B cell (primary cell): Measurements from ENCODE around the gene KRT9. TPM values are rescaled to one million over a fixed set of nuclear protein-coding genes. Genes with fewer than 3 reads are reported as not detected.

Source experiments
- ATAC-seq: fragments of 200-7000 bp; cut with Tn5 transposase; one replicate; pipeline ENCODE4 v1.10.0; 2021; ENCODE audit warnings: low read depth, mild to moderate bottlenecking, moderate number of reproducible peaks, moderate library complexity
- CTCF ChIA-PET: fragments of 350-600 bp; sonication (Branson Sonifier 250); formaldehyde crosslinking; loops from one replicate; lab custom pipeline; 2021; ENCODE audit warnings: antibody characterized with exemption, inconsistent platforms; lab: Charles Lee
- POLR2A ChIA-PET: fragments of 350-600 bp; sonication (Branson Sonifier 250); formaldehyde crosslinking; loops from one replicate; lab custom pipeline; 2021; ENCODE audit warnings: antibody characterized with exemption; lab: Charles Lee
- DNase-seq: peaks from one replicate; pipeline ENCODE4 v3.0.0; 2013
- H2AFZ ChIP-seq: 2 replicates; pipeline ENCODE4 v1.6.1; 2012; ENCODE audit warnings: mild to moderate bottlenecking, low read depth, low read length; ENCODE audit not compliant: insufficient read depth, poor library complexity, severe bottlenecking
- H3K27ac ChIP-seq, 2 donors: 1 replicate in 1 of 2; 2 replicates in 1 of 2; pipeline ENCODE4 v1.5.1; 2012 to 2013; ENCODE audit warnings: low read length in 2 of 2, mild to moderate bottlenecking in 2 of 2, moderate library complexity in 1 of 2
- H3K27me3 ChIP-seq, 4 experiments: fragments of 200-600 bp in 1 of 4; sonication (generic) in 1 of 4; replicated peaks in 1 of 4; 1 replicate in 2 of 4; 2 replicates in 2 of 4; pipeline versions ENCODE4 v1.6.1 to v1.7.0; 2013 to 2016; ENCODE audit warnings: low read length in 3 of 4, mild to moderate bottlenecking in 2 of 4, mixed read lengths in 1 of 4, moderate library complexity in 1 of 4; ENCODE audit not compliant: insufficient read depth in 4 of 4, control insufficient read depth in 3 of 4; ENCODE audit errors: control extremely low read depth in 1 of 4
- H3K36me3 ChIP-seq, 2 experiments: replicated peaks in 1 of 2; 1 replicate in 1 of 2; 2 replicates in 1 of 2; pipeline versions ENCODE4 v1.6.1 to v1.7.1; 2013; ENCODE audit warnings: low read length in 1 of 2; ENCODE audit not compliant: insufficient read depth in 2 of 2, control insufficient read depth in 1 of 2; ENCODE audit errors: control extremely low read depth in 1 of 2, extremely low read depth in 1 of 2
- H3K4me1 ChIP-seq, 2 donors: fragments of 200-600 bp in 1 of 2; sonication (generic) in 1 of 2; 1 replicate in 1 of 2; 2 replicates in 1 of 2; pipeline versions ENCODE4 v1.5.1 to v1.6.1; 2013 to 2017; ENCODE audit warnings: low read length in 2 of 2; ENCODE audit not compliant: control insufficient read depth in 2 of 2, insufficient read depth in 2 of 2
- H3K4me2 ChIP-seq: replicated peaks from 2 replicates; pipeline ENCODE3; 2012; ENCODE audit warnings: mild to moderate bottlenecking, low read depth, low read length; ENCODE audit not compliant: poor library complexity, severe bottlenecking
- H3K4me3 ChIP-seq, 5 experiments: fragments of 200-600 bp in 1 of 5; sonication (generic) in 1 of 5; 1 replicate in 3 of 5; 2 replicates in 2 of 5; pipeline versions ENCODE4 v1.5.1 to v1.7.0; 2011 to 2016; ENCODE audit warnings: low read length in 4 of 5, mild to moderate bottlenecking in 4 of 5, low read depth in 2 of 5, control low read depth in 1 of 5, moderate library complexity in 1 of 5; ENCODE audit not compliant: insufficient read depth in 1 of 5; ENCODE audit errors: control extremely low read depth in 1 of 5, extremely low read depth in 1 of 5
- H3K79me2 ChIP-seq: fragments of 200-600 bp; sonication (generic); one replicate; pipeline ENCODE4 v1.6.0; 2016; ENCODE audit warnings: low read length; ENCODE audit not compliant: control insufficient read depth, insufficient read depth
- H3K9ac ChIP-seq: fragments of 200-600 bp; sonication (generic); 2 replicates; pipeline ENCODE4 v1.6.1; 2017; ENCODE audit warnings: mild to moderate bottlenecking, low read length, moderate library complexity
- H3K9me3 ChIP-seq, 3 donors: one replicate each; pipeline versions ENCODE4 v1.6.1 to v1.7.1; 2013; ENCODE audit warnings: low read length in 2 of 3; ENCODE audit not compliant: control insufficient read depth in 2 of 3, insufficient read depth in 1 of 3; ENCODE audit errors: control extremely low read depth in 1 of 3
- H4K20me1 ChIP-seq: 2 replicates; pipeline ENCODE4 v1.6.0; 2012; ENCODE audit warnings: mild to moderate bottlenecking, low read length; ENCODE audit not compliant: insufficient read depth, control insufficient read depth, poor library complexity, severe bottlenecking
- H3K27ac Mint-ChIP-seq: one replicate; pipeline ENCODE4 v1.8.0; 2021; ENCODE audit warnings: mixed read lengths
- H3K27me3 Mint-ChIP-seq: one replicate; pipeline ENCODE4 v1.8.0; 2021; ENCODE audit warnings: mixed read lengths
- H3K4me1 Mint-ChIP-seq: one replicate; pipeline ENCODE4 v1.8.0; 2021; ENCODE audit warnings: mixed read lengths
- H3K4me3 Mint-ChIP-seq: one replicate; pipeline ENCODE4 v1.8.0; 2021; ENCODE audit warnings: mixed read lengths
- H3K9me3 Mint-ChIP-seq: one replicate; pipeline ENCODE4 v1.8.0; 2022; ENCODE audit warnings: mixed read lengths; ENCODE audit not compliant: insufficient read depth
- EZH2 ChIP-seq: IDR thresholded peaks from 2 replicates; pipeline ENCODE4 v1.6.1; 2012; ENCODE audit warnings: borderline replicate concordance, low read depth, mild to moderate bottlenecking, moderate library complexity, low read length; ENCODE audit not compliant: insufficient read depth, poor library complexity, severe bottlenecking
- WGBS: methylation state at CpG from one replicate; pipeline ENCODE4 v1.1.5; 2013; ENCODE audit warnings: missing lambda C conversion rate; ENCODE audit not compliant: insufficient coverage; 5-methylcytosine and 5-hydroxymethylcytosine counted together
- intact Hi-C: fragments of 100-400 bp; cut with micrococcal nuclease; formaldehyde crosslinking; loops from one replicate; pipeline ENCODE4 v1.10.0; 2022
- polyA plus RNA-seq: library from polyadenylated mRNA; depleted of rRNA; stranded (reverse); fragments of >200 nt; gene quantifications from 2 replicates; pipeline ENCODE4 v1.2.3, GENCODE V29; 2012
- total RNA-seq, 2 donors: library from RNA; stranded (reverse); fragments of 120-200 nt in 1 of 2; gene quantifications; 1 replicate in 1 of 2; 2 replicates in 1 of 2; pipeline versions ENCODE4 v1.2.3 to v1.2.4, GENCODE V29; 2013 to 2022
- TF ChIP-seq, protein P1 (sequence below): fragments of 200-600 bp; IDR thresholded peaks from one replicate; pipeline ENCODE4 v1.8.0; 2022; ENCODE audit warnings: antibody characterized with exemption, mild to moderate bottlenecking

The KRT9 gene
- total and polyA plus RNA-seq, 2 donors (not counting 1 experiment from before 2014, with no cell fraction given): not detected

GRCh38 chr17:41539071-41539492, 32.8 kb downstream of the KRT9 start:
- Histone ChIP-seq H3K4me3 (no peak overlapping the region), H3K27ac (no peak overlapping the region), H3K79me2 (no peaks in the 10 kb centered on the region), H4K20me1 (no peaks in the 10 kb centered on the region), H3K4me1 (no peaks in the 10 kb centered on the region), H3K9me3 (no peaks in the 10 kb centered on the region), H3K9ac (no peak overlapping the region), H3K27me3 (peaks cover 0 to 10% (median 1%) of the 10 kb centered on the region in 4 experiments), H3K4me2 (no peak overlapping the region), H2AFZ (no peak overlapping the region), H3K36me3 (no peaks in the 10 kb centered on the region)
- Mint-ChIP-seq H3K9me3 (no peaks in the 10 kb centered on the region), H3K27me3 (peaks cover 32% of the 10 kb centered on the region), H3K4me3 (no peak overlapping the region), H3K4me1 (no peaks in the 10 kb centered on the region), H3K27ac (no peak overlapping the region)
- ChIA-PET POLR2A (no interaction called here), CTCF (no interaction called here)
- no peak for ATAC-seq
- no peak for DNase-seq
- WGBS: 95% methylated on average over 3 of the region's 5 CpGs
- TF ChIP-seq, protein P1, sequence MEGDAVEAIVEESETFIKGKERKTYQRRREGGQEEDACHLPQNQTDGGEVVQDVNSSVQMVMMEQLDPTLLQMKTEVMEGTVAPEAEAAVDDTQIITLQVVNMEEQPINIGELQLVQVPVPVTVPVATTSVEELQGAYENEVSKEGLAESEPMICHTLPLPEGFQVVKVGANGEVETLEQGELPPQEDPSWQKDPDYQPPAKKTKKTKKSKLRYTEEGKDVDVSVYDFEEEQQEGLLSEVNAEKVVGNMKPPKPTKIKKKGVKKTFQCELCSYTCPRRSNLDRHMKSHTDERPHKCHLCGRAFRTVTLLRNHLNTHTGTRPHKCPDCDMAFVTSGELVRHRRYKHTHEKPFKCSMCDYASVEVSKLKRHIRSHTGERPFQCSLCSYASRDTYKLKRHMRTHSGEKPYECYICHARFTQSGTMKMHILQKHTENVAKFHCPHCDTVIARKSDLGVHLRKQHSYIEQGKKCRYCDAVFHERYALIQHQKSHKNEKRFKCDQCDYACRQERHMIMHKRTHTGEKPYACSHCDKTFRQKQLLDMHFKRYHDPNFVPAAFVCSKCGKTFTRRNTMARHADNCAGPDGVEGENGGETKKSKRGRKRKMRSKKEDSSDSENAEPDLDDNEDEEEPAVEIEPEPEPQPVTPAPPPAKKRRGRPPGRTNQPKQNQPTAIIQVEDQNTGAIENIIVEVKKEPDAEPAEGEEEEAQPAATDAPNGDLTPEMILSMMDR: no peak
- no peak for TF ChIP-seq EZH2
- intact Hi-C loops: no loop called here

DNA sequence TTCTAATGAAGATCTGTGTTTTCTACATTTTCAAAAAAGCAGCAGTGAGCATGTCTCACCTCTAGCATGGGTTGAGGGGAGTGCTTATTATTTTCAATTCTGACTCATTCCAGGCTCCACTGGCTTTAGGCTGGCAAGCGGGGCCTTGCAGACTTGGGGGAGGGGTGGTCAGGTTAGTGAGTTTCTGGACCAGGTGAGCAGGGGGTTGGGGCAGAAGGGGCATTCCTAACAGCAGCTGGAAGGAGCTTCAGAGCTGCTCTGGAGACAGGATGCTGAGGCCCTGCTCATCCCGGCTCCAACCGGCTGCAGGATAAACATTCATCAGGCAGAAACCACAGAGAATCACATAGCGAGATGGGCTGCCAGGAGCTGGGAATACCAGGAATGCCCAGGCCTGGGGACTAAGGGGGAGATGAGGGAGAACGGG, 33.3 kb downstream of the KRT9 start:
- H3K36me3 ChIP-seq: no peaks in the 10 kb centered on the region
- H3K27me3 ChIP-seq: peaks cover 0 to 12% (median 1%) of the 10 kb centered on the region in 4 experiments
- Mint-ChIP-seq H3K4me1 (no peaks in the 10 kb centered on the region), H3K4me3 (no peak overlapping the region), H3K27me3 (peaks cover 36% of the 10 kb centered on the region), H3K27ac (no peak overlapping the region), H3K9me3 (no peaks in the 10 kb centered on the region)
- ATAC-seq: no peak
- intact Hi-C loops: no loop called here
- no peak overlapping the region for H3K27ac ChIP-seq
- 93% methylated on average over 5 of the region's 5 CpGs for WGBS
- DNase-seq: no peak
- POLR2A ChIA-PET: no interaction called here
- H3K4me1 ChIP-seq: no peaks in the 10 kb centered on the region
- H2AFZ ChIP-seq: no peak overlapping the region
- H3K4me2 ChIP-seq: no peak overlapping the region
- H3K9ac ChIP-seq: no peak overlapping the region
- H3K4me3 ChIP-seq: no peak overlapping the region
- TF ChIP-seq, protein P1: no peak
- no peak for TF ChIP-seq EZH2
- CTCF ChIA-PET: no interaction called here
- H3K9me3 ChIP-seq: no peaks in the 10 kb centered on the region
- H4K20me1 ChIP-seq: no peaks in the 10 kb centered on the region
- no peaks in the 10 kb centered on the region for H3K79me2 ChIP-seq
